GM21447 (cell line): Measurements from ENCODE around the gene CFAP97.
"Not testable (repeated sequence)": the region's sequence is repeated elsewhere in the genome, so short reads cannot be mapped to it uniquely, and the experiment has no call there.

Experiments used
- ATAC-seq: cut with Tn5 transposase; IDR thresholded peaks from one replicate; pipeline ENCODE4 v1.9.1; 2021; ENCODE audit not compliant: unreplicated experiment

The CFAP97 gene

DNA sequence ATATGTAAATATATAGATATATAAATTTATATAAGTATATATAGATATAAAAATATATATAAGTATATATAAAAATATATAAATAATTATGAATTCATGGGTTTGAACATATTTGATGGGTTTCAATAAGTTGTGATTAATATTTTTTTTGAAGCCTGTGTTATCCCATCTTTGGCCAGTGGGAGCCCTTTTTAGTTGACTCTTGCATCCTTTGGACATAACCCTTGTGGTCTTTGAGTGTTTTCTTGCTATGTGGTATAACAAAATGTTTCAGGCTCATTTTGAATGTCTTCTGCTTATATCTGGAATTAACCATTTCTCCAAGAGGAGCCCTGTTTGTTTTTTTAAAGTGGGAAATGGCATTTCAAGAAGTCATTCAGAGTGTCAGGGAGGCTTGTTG, 20.8 kb upstream of the CFAP97 start:
- ATAC-seq: no peak

DNA sequence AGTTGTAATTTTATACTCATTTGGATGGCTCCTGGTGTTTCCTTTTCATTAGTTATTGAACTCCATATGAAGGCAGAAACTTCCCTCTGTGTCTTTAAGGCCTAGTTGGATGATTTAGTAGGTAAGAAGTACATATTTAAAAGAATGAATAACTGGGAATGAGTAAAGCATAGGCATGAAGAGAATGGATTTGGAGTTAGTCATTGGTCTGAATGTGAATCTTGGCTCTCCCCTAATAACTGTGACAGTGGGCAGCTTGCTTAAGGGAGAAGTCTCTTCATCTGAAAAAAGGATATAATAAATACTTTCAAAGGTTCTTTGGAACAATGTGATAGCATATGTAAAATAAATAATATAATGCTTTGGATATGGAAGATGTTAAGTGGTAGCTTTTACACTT, 18.8 kb upstream of the CFAP97 start:
- no peak for ATAC-seq

DNA sequence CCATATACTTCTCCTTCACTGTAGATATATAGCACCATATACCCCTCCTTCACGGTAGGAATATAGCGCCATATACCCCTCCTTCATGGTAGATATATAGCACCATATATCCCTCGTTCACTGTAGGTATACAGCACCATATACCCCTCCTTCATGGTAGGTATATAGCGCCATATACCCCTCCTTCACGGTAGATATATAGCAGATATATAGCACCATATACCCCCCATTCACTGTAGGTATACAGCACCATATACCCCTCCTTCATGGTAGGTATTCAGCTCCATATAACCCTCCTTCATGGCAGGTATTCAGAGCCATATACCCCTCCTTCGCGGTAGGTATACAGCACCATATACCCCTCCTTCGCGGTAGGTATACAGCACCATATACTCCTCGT, 18.1 kb upstream of the CFAP97 start:
- ATAC-seq: no peak

DNA sequence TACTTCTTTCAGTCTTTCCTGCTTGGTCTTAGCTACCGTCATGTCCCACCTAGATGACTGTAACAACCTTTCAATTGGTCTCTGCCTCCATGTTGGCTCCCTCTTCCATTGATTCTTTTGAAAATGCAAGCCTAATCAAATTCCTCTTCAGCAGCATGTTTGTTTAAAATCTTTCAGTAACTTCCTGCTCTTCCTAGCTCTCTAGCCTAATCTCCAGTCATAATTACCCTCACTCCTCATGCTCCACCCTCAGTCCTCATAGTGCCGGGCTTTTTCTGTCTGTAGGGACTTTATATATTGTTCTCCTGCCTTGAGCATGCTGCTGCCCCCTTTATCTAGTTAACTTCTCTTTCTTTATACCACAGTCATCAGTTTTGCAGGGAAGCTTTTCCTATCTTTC, 17.7 kb upstream of the CFAP97 start:
- no peak for ATAC-seq

DNA sequence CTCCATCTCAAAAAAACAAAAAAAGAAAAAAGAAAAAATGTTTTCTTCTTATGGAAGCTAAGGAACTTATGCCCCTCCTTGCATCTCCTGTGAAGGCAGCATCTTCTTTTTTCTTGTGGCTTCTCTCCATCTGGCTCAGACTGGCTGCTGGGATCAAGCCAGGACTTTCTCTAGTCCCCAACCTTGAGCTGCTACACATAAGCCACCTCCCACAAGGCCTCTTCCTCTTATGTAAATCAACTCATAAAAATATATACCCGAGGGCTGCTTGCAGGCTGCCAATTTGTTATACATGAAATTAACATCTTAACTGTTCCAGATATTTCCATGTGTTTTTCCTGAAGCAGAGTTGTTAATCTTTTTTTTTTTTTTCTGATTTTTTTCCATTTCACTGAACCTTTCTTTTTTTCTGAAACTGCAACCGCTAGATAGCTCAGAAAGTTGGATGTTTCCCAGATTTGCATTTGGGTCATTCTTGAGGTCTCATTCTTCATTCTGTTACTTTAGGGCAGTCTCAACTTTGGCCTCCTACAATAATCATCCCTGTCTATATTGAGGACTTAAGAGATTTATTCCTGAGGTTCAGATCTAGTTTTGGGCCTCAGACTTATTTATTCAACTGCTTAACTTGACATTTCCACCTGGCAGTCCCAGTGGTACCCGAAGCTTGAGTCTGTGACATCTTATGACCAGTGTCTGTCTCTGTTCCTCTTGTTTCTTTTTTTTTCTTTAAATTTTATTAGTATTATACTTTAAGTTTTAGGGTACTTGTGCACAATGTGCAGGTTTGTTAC, 15.9 kb upstream of the CFAP97 start:
- ATAC-seq: peak; percentile 82

DNA sequence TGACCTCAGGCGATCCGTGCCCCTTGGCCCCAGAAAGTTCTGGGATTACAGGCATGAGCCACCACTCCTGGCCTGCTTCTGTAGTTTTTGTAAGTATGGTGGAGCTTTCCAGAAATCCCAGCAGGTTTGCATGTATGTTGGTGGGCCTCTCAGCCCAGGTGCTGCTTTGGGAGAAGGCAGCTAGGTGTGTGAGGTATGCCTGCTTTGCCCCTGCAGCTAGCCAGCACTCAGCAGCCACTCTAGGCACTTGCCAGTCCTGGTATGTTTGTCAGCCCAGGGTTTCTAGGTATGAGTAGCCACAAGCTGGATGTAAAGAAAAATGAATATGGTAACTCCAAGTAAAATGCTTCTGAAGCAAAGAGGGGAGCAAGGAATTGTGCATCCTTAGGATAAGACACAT, 14.5 kb upstream of the CFAP97 start:
- ATAC-seq: no peak

DNA sequence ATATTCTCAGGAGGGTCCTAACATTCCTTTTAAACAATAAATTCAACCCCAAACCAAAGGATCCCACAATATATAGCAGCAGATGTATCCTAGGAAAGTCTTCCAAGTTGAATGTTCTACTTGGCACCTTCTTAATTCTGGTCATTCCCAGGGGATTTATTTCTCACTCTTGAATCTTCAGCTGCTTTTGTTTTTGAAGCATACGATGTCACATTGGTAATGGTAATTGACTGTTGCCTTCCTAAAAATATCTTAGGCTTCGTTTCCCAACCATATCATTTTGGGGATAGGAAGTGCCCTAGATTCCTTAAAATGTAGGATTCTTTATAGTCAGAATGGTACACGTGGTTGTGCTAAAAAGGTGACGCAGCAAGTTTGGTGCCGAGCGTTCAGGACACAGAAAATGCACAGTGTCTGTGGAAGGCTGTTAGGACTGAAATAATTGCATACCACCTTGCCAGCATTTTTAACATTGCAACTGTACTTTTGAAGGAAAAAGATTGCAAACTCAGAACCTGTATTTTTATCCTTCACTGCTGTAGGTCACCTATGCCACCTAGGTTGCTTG, 13.7 kb upstream of the CFAP97 start:
- no peak for ATAC-seq

DNA sequence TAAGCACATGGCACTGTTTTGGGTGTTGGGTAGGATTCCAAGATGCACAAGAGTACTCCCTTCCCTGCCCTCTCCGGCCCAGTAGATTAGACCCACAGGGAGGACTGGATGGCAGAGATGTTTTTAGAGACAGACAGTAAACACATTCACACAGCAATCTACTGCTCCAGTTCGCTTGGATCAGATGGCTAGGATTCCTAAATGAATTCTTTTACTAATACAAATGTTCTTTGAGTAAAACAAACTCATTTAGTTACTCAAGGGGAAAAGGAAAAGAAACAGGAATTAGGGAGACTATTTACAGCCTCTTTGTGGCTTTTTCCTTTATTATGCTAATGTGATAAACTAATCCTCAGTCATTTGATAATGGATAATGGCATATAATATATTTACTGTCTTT, 11.5 kb upstream of the CFAP97 start:
- no peak for ATAC-seq

DNA sequence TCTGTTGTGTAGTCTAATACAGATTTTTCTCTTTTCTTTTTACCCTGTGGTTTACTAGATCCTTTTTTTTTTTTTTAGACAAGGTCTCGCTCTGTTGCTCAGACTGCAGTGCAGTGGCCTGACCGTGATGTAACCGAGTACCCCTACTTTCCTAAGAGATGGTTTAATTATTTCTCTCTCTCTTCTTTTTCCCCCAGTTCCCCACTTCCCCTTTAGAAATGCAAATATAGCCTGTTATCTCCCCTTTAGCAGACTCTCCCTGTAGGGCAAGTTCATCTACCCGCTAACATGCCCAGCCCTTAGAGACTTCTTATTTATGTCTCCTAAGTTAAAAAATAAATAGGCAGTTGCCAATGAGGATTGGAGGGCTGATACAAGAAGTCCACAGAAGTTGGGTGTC, 10.1 kb upstream of the CFAP97 start:
- ATAC-seq: peak; percentile 52

DNA sequence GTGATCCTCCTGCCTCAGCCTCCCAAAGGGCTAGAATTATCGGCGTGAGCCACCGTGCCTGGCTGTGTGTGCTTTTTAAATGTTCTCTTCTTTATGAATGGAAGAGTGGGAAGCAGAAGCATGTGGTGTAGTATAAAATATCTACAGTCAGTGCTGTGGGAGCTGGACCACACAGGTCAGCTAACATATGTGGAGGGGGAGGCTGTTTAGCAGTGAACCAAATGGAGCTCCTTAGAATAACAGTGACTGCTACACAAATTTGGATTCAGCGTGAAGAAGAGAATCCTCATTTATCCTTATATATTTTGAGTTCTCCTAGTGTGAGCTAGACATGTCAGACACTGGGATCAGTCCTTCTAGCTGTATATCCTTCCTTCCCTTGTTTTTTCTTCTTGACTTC, 8.8 kb upstream of the CFAP97 start:
- ATAC-seq: no peak

DNA sequence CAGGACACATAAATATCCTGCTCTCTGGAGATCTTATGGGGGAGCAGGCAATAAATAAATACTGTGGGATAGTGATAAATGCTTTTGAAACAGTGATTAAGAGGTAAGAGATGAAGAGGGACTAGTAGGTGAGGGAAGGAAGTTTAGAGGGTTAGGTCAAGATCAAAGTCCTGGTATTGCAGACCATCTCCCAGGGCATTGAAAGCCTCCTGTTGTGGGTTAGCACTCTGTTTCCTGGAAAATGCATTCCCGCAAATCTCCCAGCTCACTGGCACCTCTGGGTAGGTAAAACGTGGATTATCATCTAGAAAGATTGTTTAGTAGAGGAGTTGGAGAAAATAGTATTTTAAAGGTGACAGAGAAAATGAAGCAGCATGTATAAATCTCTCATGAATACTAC, 7.8 kb upstream of the CFAP97 start:
- no peak for ATAC-seq

DNA sequence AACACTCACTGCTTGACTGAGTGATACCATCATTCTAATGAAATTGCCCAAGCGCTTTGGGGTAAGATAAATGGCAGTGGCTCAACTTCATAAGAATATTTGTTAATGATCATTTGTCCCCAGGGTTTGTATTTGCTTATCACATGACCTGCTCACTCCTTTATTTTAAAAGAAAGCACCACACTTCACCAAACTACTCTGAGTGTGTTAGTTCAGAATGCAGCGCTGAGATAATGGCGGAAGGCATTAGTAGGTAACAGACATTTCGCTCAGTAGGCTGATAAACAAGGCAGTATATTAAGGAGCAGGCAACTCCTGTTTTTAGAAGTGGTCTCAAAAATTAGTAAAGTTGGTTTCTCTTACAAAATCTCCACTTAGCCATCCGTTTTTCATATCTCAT, 7.2 kb upstream of the CFAP97 start:
- ATAC-seq: no peak

DNA sequence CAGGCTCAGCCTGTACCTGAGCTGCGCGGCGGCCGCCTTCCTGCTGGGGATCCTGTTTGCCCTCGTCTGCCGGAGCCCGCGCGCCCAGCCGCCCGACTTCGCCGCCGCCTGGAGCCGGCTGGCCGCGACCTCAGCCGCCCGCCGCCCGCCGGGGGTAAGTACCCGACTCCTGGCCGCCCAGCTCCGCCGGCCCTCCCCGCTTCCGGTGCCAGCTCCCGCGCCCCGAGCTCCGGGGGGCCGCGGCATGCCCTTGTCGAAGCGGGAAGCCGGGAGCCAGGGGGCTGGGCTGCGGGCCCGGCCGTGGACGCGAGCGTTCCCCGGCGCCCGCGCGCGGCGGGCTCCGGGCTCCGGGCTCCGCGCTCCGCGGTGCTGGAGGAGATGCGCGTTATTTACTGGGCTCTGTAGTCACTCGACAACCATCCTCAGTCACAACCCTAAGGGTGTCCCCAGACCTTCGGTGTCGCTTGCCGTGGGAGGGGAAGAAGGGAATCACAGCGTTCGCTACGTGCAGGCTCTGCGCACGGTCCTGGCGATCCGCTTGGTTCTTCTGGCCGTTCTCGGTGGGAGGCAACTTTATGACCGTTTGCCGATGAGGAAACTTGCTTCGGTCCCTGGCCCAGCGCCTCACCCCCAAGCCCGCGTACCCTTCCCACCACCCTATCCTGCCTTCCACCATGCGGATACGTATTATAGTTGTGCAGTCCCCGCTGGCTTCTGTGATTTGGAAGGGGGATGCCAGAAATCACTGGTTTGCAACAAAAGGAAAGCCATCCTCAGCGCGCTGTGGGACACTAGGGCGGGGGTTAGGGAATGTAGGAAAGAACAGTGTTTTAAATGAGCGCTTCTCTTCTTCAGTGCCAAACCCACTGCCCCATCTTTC, 6.5 kb upstream of the CFAP97 start:
- peak; percentile 6 for ATAC-seq

DNA sequence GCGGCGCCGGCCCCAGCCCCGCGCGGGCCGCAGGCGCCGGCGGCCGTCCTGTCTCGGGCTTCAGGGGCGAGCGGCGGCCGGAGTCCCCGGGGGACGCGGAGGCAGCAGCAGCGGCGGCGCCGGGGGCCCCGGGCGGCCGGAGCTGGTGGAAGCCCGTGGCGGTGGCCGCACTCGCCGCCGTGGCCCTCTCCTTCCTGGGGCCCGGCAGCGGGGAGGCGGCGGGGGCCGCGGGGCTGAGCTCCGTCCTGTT, 6.0 kb upstream of the CFAP97 start:
- ATAC-seq: peak; percentile 6

DNA sequence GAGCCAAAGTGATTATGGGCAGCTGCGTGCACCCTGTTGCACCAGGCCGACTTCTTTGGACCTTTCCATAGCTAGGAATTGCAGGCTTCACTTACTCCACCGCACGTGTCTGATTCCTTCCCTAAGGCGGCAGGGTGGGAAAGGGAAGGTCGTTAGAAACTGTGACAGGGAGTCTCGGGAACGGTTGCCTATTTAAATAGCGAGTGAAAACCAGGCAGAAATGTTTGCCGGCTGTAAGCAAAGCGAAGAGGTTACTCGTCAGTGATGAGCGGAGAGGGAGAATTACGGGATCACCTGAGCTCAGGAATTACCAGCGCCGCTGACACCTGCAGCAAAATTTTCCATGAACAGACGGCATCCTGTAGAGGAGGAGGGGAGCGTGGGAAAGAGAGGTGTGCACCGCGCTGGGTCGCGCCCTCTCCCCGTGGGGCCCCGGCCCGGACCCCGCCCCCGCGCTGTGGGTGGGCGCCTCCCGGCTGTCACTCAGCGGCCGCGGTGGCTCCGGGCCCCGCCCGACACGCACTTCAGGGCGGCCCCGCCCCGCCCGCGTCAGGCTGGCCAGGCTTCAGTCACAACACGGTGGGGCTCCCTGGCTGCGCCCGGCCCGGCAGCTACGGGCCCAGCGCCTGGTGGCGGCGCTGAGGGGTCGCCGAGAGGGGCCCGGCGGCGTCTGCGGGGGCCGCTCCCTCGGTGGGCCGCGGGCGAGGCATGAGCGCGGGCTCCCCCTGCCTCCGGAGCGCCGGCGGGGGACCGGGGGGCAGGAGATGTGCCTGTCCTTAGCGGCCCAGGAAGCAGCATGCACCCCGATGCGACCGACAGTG, 5.4 kb upstream of the CFAP97 start, which contains the start of gene SNX25:
Gene SNX25 (plus strand): TSS at position 568 of the 821 bp plus-strand sequence. CDS start 229 bp downstream, at position 797.
- ATAC-seq: peak; percentile 62

DNA sequence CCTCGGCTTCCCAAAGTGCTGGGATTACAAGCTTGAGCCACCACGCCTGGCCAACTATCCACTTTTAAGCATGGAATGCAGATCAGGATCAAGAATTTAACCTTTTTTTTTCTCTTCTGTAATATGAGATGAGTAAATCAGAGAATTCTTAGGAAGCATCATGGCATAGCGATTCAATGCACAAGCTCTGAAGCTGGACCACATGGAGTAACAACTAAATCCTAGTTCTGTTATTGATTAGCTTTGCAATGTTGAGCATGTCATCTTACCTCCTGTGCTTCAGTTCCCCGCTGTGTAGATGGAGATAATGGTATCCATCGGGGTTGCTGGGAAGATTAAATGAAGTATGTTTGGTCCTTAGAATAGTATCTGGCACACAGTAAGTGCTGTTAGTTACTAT, 3.7 kb upstream of the CFAP97 start:
- ATAC-seq: no peak

DNA sequence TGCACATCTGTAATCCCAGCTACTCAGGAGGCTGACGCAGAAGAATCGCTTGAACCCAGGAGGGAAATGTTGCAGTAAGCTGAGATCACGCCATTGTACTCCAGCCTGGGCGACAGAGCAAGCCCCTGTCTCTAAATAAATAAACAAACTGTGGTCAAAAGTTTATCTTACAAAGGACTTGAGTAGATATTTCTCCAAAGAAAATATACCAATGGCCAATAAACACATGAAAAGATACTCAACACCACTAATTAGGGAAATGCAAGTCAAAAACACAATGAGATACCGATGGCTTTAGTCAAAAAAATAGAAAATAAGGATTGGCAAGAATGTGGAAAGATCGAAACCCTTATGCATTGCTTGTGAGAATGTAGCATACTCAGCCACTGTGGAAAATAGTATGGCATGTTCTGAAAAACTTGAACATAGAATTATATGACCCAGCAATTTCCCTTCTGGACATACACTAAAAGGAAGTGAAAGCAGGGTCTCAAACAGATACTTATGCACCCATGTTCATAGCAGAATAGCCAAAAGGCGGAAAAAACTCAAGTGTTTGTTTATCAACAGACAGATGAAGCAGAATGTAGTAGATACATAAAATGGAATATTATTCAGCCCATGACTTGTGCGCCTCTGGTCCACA, 2.0 kb upstream of the CFAP97 start:
- ATAC-seq: no peak

DNA sequence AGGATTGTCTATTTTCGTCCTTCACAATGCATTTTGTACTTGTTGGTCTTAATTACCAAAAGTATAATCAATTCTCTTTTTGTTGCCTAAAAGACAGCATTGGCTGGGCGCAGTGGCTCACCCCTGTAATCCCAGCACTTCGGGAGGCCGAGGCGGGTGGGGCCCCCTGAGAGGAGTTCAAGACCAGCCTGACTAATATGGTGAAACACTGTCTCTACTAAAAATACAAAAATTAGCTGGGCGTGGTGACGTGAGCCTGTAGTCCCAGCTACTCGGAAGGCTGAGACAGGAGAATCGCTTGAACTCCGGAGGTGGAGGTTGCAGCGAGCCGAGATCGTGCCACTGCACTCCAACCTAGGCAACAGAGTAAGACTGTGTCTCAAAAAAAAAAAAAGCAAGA, 1.3 kb upstream of the CFAP97 start:
- not testable (repeated sequence) for ATAC-seq

DNA sequence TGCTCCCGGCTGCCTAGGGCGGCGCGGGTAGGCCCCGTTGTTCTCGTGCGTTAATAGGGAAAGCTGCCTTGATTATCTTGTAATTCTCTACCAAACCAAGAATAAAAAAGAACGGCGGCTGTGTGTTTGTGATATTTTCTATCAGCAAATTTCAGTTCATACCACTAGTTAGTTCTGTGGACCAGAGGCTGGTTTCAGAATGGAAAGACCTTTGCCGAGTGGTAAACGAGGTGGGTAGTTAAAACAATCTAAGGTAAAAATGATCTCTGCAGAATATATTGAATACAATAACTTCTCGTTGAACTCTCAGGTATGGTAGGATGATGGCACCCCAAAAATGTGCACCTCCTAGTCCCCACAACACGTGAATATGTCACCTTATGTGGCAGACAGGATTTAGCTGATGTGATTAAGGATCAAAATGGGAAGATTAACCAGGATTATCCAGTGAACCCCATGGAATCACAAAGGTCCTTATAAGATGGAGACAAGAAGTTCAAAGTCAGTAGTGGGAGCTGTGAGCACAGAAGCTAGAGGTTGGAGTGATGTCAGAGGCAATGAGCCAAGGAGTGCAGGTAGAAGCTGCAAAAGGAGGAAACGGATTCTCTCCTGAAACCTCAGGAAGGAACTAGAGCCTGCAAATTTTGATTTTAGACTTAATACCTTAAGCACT, 574 bp upstream of the CFAP97 start:
- ATAC-seq: no peak

DNA sequence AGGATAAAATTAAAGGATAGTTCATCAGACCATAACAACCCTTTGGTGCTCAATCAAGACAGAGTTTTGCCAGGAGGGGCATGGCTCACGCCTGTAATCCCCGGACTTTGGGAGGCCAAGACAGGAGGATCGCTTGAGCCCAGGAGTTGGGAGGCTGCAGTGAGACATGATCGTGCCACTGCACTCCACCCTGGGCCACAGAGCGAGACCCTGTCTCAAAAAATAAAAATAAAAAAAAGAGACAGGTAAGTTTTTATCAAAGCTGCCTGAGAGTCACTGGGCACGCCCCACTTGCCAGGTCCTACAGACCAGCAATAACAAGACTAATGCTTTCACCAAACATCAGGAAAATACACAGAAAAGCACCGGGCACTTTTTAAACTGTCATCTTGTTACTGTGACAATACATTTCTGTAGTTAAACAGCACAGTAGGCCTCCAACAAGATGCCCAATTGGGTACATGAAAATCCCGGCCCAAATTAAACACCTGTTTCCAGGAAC, 765 bp downstream of the CFAP97 start:
- ATAC-seq: peak; percentile 1
